T-helper 9 cell (primary cell): ENCODE data around the gene MAGOHB.
"Not testable (repeated sequence)": the region's sequence is repeated elsewhere in the genome, so short reads cannot be mapped to it uniquely, and the experiment has no call there.

Experiments used
- DNase-seq: peaks from one replicate; pipeline ENCODE4 v3.0.0-alpha.2; 2020
- total RNA-seq, 2 donors: gene quantifications; one replicate each; lab custom pipeline; 2026; lab: John Stamatoyannopoulos, UW

MAGOHB gene
- 9.2 to 16.2 reads per million in 2 donors for total RNA-seq

DNA sequence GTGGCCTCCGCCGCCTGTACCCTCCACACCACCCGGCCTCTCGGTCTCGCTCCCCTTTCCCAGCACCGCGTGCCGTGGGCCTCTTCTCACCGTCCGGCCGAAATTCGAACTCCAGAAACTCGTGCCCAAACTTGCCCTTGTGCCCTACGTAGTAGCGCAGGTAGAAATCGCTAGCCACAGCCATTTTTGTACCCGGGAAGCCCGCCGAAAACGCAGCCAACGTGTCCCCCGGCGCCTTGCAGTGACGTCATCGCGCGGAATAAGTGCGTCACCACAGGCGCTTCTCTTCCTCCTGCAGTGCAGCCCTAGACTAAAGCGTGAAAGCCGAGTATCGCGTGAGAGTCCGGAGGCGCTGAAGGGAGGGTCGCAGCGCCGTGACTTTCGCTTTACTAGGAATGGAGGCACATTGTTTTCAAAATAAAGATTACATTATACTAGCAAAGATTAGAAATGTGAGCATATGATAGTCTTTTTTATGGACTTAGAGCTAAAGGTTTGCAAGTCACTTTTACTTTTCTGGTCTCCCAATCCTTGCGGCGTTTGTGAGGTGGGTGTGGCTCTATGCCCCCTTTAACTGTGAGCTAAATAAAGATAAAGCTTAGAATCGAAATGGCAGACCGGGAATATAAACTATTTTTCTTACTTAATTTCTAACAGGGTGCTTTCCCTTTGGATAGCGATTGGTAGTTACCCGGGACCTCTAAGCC, at the start of gene MAGOHB:
Gene MAGOHB, minus strand, starts transcription at position 261 of the 707 bp plus-strand sequence. Its CDS starts 77 bp downstream, at position 184.
- peak; percentile 100 for DNase-seq

DNA sequence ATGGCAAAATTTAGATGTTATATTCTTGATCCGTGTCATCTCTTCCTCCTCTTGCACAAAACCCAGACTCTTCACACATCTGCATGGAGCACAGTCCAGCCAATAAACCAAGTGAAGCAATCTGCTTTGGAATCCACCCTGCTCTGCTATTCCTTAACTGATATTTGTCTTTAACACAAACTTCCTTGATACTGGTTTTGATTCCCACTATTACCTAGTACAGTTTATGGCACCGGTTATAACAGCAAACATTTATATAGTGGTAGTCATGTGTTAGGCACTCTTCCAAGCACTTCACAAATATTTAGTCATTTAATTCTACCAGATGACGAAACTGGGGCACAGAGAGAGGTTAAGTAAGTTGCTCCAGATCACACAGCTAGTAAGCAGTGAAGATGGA, 47.9 kb upstream of the MAGOHB start:
- DNase-seq: no peak

DNA sequence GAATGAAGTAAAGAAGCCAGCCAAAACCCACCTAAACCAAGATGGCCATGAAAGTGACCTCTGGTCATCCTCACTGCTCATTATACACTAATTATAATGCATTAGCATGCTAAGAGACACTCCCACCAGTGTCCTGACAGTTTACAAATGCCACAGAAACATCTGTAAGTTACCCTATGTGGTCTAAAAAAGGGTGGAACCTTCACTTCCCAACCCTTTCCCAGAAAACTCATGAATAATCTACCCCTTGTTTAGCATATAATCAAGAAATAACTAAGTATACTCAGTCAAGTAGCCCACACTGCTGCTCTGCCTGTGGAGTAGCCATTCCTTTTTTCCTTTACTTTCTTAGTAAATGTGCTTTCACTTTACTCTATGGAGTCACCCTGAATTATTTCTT, 40.6 kb upstream of the MAGOHB start:
- DNase-seq: no peak

DNA sequence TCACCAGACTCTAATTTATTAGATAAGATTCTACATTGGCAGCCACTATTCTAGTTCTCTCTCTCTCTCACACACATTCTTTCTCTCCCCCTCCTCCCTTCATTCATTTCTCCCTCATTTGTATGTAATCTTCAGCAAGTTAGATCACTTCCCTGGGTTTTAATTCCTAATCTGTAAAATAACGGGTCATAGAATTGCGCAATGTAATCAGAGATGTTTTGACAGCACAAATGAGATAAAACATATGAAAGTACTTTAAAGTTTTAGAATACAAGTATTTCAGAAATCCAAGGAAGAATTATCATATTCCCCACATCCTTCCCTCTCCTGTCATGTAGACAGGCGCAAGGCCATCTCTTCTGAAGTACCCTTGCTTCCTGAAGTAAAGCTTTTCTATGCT, 38.8 kb upstream of the MAGOHB start:
- no peak for DNase-seq

- DNase-seq: not testable (repeated sequence)
Measured at GRCh38 chr12:10646576-10646975, 33.2 kb upstream of the MAGOHB start.

DNA sequence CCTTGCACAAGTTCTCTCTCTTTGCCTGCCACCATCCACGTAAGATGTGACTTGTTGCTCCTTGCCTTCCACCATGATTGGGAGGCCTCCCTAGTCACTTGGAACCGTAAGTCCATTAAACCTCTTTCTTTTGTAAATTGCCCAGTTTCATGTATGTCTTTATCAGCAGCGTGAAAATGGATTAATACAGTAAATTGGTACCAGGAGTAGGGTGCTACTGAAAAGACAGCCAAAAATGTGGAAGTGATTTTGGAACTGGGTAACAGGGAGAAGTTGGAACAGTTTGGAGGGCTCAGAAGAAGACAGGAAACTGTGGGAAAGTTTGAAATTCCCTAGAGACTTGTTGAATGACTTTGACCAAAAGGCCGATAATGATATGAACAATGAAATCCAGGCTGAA, 32.5 kb upstream of the MAGOHB start:
- DNase-seq: no peak

DNA sequence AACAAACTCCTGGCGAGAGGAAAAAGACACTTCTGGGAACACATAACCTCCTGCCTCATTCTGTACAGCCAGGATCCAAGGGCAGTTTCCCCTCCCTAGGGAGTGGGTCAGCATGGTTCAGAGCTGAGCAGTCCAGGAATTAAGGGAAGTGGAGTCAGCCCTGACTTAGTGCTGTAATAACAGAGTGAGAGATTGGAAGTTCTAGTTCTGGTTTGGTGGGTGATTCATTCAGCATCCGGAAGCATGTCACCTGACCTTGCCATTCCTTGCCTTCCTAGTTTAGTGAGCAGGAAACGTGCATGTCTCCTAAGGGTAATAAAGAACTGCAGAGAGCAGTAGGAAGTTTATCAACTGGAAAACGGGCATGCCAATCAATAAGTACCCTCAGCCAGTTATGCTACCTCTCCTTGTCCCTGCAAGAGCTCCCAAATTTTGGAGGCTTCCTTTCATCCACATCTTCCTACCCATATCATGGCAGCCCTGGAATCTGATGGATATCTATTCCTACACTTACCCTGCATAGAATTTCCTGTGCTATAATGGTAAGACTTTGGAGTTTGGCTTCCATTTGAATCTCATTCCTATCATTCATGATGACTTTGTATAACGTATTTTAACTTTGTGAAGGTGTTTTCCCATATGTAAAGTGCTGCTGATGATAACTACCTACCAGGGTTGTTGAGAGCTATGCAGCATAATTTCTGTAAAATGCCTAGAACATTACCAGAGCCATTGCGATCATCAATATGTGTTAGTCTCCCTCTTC, 28.5 kb upstream of the MAGOHB start:
- no peak for DNase-seq

GRCh38 chr12:10638728-10639127, 25.3 kb upstream of the MAGOHB start:
- no peak for DNase-seq

DNA sequence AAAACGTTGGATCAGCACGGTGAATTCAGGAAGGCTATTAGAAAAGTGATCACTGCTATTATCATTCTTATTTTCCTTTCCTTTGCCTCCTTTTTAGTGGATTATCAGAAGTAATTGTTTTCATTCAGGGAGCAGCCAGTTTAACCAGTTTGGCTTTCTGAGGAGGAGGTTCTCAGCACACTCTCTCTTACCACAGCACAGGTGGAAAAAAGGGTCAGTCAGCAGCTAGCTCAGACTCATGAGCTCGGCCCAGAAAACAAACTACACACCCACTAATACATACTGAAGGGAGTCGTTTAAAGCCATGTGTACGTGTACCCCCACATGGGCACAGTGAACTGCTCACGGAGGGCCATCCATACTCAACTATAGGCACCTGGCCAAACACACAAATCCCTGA, 23.2 kb upstream of the MAGOHB start:
- no peak for DNase-seq

DNA sequence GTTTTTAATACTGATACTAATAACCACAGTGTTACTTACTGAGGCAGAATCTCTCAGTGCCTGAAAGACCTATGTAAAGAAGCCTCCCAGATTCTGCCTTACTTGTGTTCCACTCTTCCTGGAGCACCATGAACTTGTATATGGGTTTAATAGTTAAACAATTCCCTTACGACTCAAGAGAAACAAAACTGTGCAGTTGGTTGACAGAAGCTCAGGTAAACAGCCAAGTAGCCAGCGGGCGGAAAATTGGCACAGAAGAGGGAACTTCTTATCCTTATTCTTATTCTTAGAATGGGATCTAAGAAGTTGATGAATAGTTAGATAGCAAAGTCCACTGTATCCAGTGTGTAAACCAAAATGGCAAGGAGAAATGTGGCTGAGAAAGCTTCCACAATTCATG, 22.7 kb upstream of the MAGOHB start:
- DNase-seq: no peak

GRCh38 chr12:10635306-10635705, 21.9 kb upstream of the MAGOHB start:
- DNase-seq: no peak

GRCh38 chr12:10634427-10634826, 21.0 kb upstream of the MAGOHB start:
- DNase-seq: no peak

DNA sequence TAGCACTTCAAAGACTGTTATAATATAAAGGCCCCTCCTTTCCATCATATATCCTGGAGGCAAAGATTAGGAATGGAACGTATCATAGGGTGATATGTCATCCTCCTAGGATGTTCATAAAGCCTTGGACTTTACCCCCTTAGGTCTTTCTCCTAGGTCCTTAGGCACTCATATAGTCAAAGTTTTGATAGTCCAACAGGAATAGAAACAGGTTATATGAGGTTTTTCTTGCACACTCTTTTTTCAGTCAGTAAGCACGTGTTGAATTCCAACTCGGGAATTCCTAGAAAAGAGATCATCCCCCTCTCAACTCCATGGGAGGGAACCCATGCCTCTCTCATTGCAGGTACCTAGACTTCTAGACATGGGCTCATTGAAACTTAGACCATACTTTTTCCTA, 20.1 kb upstream of the MAGOHB start:
- no peak for DNase-seq

- DNase-seq: no peak
Measured at GRCh38 chr12:10632226-10632625, 18.8 kb upstream of the MAGOHB start.

DNA sequence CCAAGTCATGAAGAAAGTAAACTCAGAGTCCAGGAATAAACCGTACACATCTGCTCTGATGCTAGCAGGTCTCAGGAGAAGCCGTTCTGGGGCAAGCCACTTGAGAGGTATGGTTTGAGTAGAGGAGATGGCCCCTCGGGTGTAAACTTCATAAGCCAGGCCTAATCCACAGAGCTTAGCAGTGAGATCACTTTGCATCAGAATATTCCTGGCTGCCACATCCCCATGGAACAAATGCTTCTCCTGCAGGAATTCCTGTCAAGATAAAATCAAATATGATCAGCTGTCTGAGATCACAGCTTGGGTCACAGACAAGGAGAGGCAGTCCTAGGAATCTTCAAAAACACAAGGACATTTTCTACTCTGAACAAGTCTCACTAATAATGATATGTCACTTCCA, 11.2 kb upstream of the MAGOHB start:
- no peak for DNase-seq

- DNase-seq: no peak
Measured at GRCh38 chr12:10623131-10623530, 9.7 kb upstream of the MAGOHB start.

GRCh38 chr12:10621278-10621677, 7.9 kb upstream of the MAGOHB start:
- no peak for DNase-seq

DNA sequence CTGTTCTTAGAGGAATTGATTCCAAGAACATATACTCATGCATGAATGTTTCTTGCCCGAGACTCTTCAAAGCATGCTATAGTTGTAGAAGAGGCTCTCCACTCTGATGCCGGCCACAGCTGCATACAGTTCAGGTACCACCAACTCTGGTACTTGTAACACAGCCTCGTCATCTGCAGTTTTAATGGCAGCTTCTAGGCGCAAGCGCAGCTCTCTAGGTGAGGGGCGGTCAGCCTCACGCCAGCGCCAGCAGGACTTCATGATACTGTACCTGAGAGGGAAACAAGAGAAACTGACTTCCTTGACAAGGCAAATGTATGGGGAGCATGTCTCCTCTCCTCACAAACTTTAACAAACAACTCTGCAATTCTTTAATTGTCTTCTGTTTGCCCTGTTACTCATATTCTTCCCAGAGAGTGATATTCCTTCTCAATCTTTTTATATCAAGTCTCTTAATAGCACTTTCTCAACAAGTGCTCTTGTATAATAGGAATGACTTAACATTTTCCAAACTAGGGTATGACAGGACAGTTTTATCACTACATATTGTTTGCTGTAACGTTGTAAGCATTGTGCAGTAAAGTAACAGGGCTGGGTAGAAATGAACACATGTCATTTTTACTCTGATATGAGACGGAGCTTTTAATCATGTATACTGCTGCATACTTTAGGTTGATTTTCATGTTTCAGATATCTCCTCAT, 6.8 kb upstream of the MAGOHB start:
- no peak for DNase-seq

GRCh38 chr12:10618338-10618987, 5.1 kb upstream of the MAGOHB start:
- no peak for DNase-seq

- no peak for DNase-seq
Measured at GRCh38 chr12:10617863-10618262, 4.5 kb upstream of the MAGOHB start.

DNA sequence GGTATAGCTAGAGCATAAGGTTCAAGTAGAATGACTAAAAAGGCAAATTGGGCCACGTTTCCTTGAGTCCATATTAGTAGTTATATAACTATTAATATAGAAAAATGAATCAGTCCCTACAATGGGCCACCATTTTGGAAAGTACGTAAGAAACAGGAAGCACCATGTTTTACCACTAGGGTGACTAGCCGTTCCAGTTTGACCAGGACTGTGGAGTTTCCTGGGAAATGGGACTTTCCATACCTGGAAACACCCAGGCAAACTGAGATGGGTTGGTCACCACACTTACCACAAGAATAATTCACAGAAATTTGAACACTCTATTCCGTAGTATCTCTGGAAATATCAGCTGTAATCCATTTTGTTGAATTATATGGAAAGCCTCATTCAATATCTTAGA, 2.1 kb upstream of the MAGOHB start:
- DNase-seq: no peak

GRCh38 chr12:10614056-10614370, 604 bp upstream of the MAGOHB start:
- DNase-seq: no peak

GRCh38 chr12:10612984-10613348, 443 bp downstream of the MAGOHB start:
- no peak for DNase-seq

DNA sequence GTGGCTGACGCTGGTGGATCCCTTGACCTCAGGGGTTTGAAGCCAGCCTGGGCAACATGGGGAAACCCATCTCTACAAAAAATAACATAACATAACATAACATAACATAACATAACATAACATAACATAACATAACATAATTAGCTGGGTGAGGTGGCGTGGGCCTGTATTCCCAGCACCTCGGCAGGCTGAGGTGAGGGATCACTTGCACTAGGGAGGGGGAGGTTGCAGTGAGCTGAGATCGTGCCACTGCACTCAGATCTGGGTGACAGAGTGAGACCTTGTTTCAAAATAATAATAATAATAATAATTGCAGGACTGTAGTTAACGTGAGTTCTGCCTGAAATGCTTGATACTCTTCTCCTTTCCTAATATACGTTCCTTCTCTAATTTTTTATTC, 1.3 kb downstream of the MAGOHB start:
- no peak for DNase-seq
